Measurements from ENCODE around the gene ELOVL1.

DNA sequence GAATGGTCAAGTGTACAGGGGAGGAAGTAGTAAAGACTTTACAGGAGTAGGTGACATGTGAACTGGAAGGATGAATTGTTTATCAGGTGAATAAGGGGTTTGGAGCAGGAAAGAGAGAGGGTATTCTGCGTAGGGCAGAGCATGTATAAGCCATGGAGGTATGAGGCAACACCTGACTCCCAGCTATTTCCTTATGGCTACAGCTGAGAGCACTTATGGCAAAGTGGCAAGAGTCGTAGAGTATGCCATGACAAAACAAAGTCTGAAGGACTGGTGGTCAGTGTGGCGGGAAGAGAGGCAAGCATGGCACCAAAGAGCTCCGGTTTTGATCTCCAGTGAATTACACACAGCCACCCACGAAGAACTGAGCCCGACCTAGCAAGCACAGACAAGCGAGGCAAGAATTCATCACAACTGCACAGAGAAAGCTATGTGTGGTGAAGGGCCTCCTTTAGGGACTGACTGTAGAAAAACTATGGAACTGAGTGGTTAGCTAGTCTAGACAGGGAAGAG, 9.0 kb upstream of the ELOVL1 start:
- TF ChIP-seq, protein P1, sequence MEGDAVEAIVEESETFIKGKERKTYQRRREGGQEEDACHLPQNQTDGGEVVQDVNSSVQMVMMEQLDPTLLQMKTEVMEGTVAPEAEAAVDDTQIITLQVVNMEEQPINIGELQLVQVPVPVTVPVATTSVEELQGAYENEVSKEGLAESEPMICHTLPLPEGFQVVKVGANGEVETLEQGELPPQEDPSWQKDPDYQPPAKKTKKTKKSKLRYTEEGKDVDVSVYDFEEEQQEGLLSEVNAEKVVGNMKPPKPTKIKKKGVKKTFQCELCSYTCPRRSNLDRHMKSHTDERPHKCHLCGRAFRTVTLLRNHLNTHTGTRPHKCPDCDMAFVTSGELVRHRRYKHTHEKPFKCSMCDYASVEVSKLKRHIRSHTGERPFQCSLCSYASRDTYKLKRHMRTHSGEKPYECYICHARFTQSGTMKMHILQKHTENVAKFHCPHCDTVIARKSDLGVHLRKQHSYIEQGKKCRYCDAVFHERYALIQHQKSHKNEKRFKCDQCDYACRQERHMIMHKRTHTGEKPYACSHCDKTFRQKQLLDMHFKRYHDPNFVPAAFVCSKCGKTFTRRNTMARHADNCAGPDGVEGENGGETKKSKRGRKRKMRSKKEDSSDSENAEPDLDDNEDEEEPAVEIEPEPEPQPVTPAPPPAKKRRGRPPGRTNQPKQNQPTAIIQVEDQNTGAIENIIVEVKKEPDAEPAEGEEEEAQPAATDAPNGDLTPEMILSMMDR (IDR thresholded peaks at IDR 0.05 in 4 of 5, conservative IDR thresholded peaks at IDR 0.05 in 1 of 5): no peak
- TF ChIP-seq POLR2A (IDR thresholded peaks at IDR 0.05): no peak

Data from gastrocnemius medialis (tissue), 4 donors.